Common myeloid progenitor, CD34-positive (primary cell): ENCODE measurements around the gene LYPD8. TPM values are rescaled to one million over a fixed set of nuclear protein-coding genes. Genes with fewer than 3 reads are reported as not detected.
"Not testable (repeated sequence)": the region's sequence is repeated elsewhere in the genome, so short reads cannot be mapped to it uniquely, and the experiment has no call there.

Experiments used
- CTCF ChIA-PET: fragments of 350-600 bp; sonication (Branson Sonifier 250); formaldehyde crosslinking; loops from one replicate; lab custom pipeline; 2021; ENCODE audit warnings: antibody characterized with exemption; lab: Charles Lee
- POLR2A ChIA-PET: fragments of 350-600 bp; sonication (Branson Sonifier 250); formaldehyde crosslinking; loops from one replicate; lab custom pipeline; 2021; ENCODE audit warnings: antibody characterized with exemption; lab: Charles Lee
- DNase-seq, 3 donors: peaks; one replicate each; pipeline versions ENCODE4 v3.0.0 to v3.0.0-alpha.2; 2013
- H3K27ac ChIP-seq, 2 experiments: 1 replicate in 1 of 2; 2 replicates in 1 of 2; pipeline ENCODE4 v1.7.0; 2013; ENCODE audit warnings: inconsistent platforms in 2 of 2, low read length in 2 of 2, mild to moderate bottlenecking in 2 of 2, low read depth in 1 of 2, moderate library complexity in 1 of 2; ENCODE audit not compliant: severe bottlenecking in 2 of 2, insufficient read depth in 1 of 2, poor library complexity in 1 of 2
- H3K27me3 ChIP-seq, 5 experiments: replicated peaks in 2 of 5; 1 replicate in 3 of 5; 2 replicates in 2 of 5; pipeline versions ENCODE4 v1.6.1 to v1.7.0; 2013; ENCODE audit warnings: low read length in 4 of 5, mild to moderate bottlenecking in 2 of 5, moderate library complexity in 2 of 5, inconsistent platforms in 1 of 5; ENCODE audit not compliant: insufficient read depth in 5 of 5, control insufficient read depth in 4 of 5
- H3K36me3 ChIP-seq, 4 experiments: 1 replicate in 2 of 4; 2 replicates in 2 of 4; pipeline versions ENCODE4 v1.6.1 to v1.7.0; 2013; ENCODE audit warnings: low read length in 3 of 4, control low read depth in 1 of 4, mild to moderate bottlenecking in 1 of 4; ENCODE audit not compliant: control insufficient read depth in 4 of 4, insufficient read depth in 4 of 4
- H3K4me1 ChIP-seq, 4 experiments: 1 replicate in 3 of 4; 2 replicates in 1 of 4; pipeline versions ENCODE4 v1.6.1 to v1.7.1; 2013; ENCODE audit warnings: low read length in 3 of 4, mild to moderate bottlenecking in 3 of 4, control low read depth in 1 of 4, inconsistent platforms in 1 of 4, moderate library complexity in 1 of 4; ENCODE audit not compliant: control insufficient read depth in 4 of 4, insufficient read depth in 4 of 4; ENCODE audit errors: control extremely low read depth in 1 of 4
- H3K4me3 ChIP-seq, 7 experiments: 1 replicate in 4 of 7; 2 replicates in 3 of 7; pipeline versions ENCODE4 v1.5.1 to v1.7.0; 2013; ENCODE audit warnings: mild to moderate bottlenecking in 7 of 7, low read length in 6 of 7, moderate library complexity in 6 of 7, inconsistent platforms in 2 of 7, low read depth in 2 of 7, control low read depth in 1 of 7; ENCODE audit not compliant: insufficient read depth in 4 of 7, control insufficient read depth in 1 of 7; ENCODE audit errors: extremely low read depth in 1 of 7
- H3K9me3 ChIP-seq, 5 experiments: 1 replicate in 4 of 5; 2 replicates in 1 of 5; pipeline versions ENCODE4 v1.6.1 to v1.7.1; 2013; ENCODE audit warnings: low read length in 4 of 5, mild to moderate bottlenecking in 2 of 5, inconsistent platforms in 1 of 5, low read depth in 1 of 5, moderate library complexity in 1 of 5; ENCODE audit not compliant: control insufficient read depth in 4 of 5, insufficient read depth in 2 of 5; ENCODE audit errors: control extremely low read depth in 1 of 5
- WGBS: methylation state at CpG from one replicate; pipeline ENCODE4 v1.1.5; 2013; ENCODE audit not compliant: insufficient coverage; 5-methylcytosine and 5-hydroxymethylcytosine counted together
- polyA plus RNA-seq: library from polyadenylated mRNA; unstranded; fragments of 120-200 nt; gene quantifications from one replicate; pipeline ENCODE4 v1.2.1, GENCODE V29; 2013

The LYPD8 gene, protein sequence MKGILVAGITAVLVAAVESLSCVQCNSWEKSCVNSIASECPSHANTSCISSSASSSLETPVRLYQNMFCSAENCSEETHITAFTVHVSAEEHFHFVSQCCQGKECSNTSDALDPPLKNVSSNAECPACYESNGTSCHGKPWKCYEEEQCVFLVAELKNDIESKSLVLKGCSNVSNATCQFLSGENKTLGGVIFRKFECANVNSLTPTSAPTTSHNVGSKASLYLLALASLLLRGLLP
- polyA plus RNA-seq, result 0.30 TPM

DNA sequence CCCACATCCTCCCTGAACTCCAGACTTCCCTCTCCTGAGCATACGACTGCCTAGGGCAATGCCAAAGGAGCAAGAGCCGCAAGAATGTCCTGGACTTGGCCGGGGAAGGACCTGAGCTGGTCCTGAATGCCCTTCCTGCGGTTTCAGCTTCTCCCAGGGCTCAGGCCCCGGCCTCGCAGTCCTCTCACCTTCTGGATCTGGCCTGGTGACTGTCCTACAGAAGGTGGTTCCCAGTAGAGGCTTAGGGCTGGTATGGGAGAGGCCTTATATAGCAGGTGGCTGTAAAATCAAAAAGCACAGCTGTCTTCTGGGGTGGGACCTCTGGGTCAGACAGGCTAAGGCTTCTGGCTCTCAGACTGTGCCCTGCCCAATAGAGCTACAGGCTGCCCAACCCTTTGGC lies at the start of gene LYPD8:
Gene LYPD8, minus strand, starts transcription at position 243 of the 400 bp plus-strand sequence. CDS start 4,678 bp downstream, outside the sequence.
- no peak within 1 kb of the TSS for H3K27ac ChIP-seq
- H3K36me3 ChIP-seq, result no peaks in the 10 kb centered on the region
- WGBS, result 86% methylated on average over 4 of the region's 6 CpGs
- no peaks in the 10 kb centered on the region for H3K9me3 ChIP-seq
- H3K4me1 ChIP-seq, result peaks cover 0 to 8% (median 3%) of the 10 kb centered on the region in 4 experiments
- H3K27me3 ChIP-seq, result peaks cover 0 to 2% (median 0%) of the 10 kb centered on the region in 5 experiments
- ChIA-PET POLR2A (no interaction called here), CTCF (no interaction called here)
- DNase-seq, result no peak
- H3K4me3 ChIP-seq, result no peak within 1 kb of the TSS

DNA sequence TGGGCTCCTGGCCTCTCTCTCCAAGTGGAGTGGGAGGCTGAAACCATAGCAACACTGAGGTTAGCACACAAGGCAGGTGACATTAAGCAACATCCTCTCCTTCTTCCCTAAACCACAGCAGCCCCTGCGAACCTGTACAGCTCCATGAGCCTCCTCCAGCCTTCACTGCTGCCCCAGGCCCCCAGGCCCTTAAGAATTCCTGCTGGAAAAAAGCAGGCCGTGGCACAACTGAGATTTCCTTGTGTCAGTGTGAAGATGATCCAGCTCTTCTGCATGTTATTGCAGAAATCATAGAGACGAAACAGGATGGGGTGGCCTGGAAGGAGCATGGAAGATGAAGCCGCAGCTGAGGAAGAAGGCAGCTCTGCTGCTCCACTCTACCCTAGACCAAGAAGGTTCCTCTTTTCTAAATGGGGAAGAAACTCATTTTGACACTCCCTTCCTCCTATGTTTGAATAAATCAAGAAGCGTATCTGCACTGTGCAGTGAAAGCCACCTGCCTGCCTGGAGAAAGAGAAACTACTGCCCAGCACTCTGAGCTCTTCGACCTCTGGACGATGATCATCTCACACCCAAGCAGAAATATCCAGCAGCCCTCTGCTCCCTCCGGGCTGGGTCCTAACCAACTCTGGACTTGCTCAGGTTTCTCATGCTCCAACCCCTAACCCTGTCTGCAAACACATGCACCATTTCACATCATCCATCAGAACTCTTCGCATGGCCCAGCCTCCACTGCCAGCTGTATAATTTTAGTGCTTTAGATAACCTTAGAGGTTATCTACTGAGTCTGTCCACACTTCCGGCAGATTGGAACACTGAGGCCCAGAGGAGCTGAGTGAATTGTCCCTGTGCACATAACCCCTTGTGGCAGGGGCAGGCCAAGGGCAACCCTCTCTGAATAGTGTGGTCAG lies 49.5 kb upstream of the LYPD8 start:
- ChIA-PET CTCF (interaction anchor here (0.6 to 11.5 kb wide), 13 partner anchors 11 to 869 kb away, joined by 3 to 186 read pairs (median 6); partner anchors contain the start of gene OR14I1), POLR2A (interaction anchor here (1.4 kb wide), 1 partner anchor 21 kb away, joined by 3 read pairs; the partner anchor contains the start of gene SH3BP5L)
- Histone ChIP-seq H3K4me1 (peaks cover 19 to 40% (median 36%) of the 10 kb centered on the region in 4 experiments), H3K4me3 (peak overlapping the region in 5 of 7 experiments; percentile 19 to 64 (median 47)), H3K36me3 (no peaks in the 10 kb centered on the region), H3K27ac (peak overlapping the region in 1 of 2 experiments; percentile 20), H3K9me3 (peaks cover 0 to 5% (median 0%) of the 10 kb centered on the region in 5 experiments), H3K27me3 (no peaks in the 10 kb centered on the region)
- peak; percentile 80 to 96 (median 94) for DNase-seq
- 4% methylated on average over 10 of the region's 10 CpGs for WGBS

DNA sequence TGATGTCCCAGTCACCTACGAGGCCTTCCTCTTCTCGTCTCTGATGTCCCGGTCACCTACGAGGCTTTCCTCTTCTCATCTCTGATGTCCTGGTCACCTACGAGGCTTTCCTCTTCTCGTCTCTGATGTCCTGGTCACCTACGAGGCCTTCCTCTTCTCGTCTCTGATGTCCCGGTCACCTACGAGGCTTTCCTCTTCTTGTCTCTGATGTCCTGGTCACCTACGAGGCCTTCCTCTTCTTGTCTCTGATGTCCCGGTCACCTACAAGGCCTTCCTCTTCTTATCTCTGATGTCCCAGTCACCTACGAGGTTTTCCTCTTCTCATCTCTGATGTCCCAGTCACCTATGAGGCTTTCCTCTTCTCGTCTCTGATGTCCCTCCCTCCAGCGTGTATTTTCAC lies 47.9 kb upstream of the LYPD8 start:
- DNase-seq, H3K9me3 ChIP-seq, H3K27ac ChIP-seq, H3K4me3 ChIP-seq, POLR2A ChIA-PET, H3K36me3 ChIP-seq, H3K27me3 ChIP-seq: not testable (repeated sequence)
- H3K4me1 ChIP-seq, result peaks cover 19 to 40% (median 36%) of the 10 kb centered on the region in 4 experiments
- CTCF ChIA-PET, result interaction anchor here (4.7 to 11.5 kb wide), 3 partner anchors 18 to 182 kb away, joined by 53 to 186 read pairs (median 58); partner anchors contain the start of gene OR14I1
- 95% methylated on average over 15 of the region's 15 CpGs for WGBS

DNA sequence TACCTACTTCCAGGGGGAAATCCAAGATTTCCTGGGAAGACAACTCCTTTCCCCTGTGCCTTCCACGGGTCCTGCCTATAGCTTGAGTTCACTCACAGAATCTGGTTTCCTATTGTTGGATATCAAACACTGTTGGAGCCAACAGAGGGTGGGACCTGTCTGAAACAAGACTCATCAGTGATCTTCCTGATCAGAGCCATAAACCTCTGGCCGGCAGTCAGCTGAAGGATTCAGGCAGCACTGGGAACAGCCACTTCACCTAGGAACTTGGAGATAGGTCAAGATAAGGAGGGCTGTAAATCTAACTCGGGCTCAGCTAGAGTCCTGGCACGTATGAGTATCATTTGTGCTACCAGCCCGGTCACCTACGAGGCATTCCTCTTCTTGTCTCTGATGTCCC lies 46.9 kb upstream of the LYPD8 start:
- H3K27me3 ChIP-seq, result no peaks in the 10 kb centered on the region
- 95% methylated on average over 6 of the region's 6 CpGs for WGBS
- H3K4me3 ChIP-seq, result no peak overlapping the region
- DNase-seq, result no peak
- no peaks in the 10 kb centered on the region for H3K36me3 ChIP-seq
- peaks cover 19 to 39% (median 34%) of the 10 kb centered on the region in 4 experiments for H3K4me1 ChIP-seq
- ChIA-PET POLR2A (no interaction called here), CTCF (no interaction called here)
- H3K27ac ChIP-seq, result no peak overlapping the region
- H3K9me3 ChIP-seq, result peaks cover 0 to 5% (median 0%) of the 10 kb centered on the region in 5 experiments

DNA sequence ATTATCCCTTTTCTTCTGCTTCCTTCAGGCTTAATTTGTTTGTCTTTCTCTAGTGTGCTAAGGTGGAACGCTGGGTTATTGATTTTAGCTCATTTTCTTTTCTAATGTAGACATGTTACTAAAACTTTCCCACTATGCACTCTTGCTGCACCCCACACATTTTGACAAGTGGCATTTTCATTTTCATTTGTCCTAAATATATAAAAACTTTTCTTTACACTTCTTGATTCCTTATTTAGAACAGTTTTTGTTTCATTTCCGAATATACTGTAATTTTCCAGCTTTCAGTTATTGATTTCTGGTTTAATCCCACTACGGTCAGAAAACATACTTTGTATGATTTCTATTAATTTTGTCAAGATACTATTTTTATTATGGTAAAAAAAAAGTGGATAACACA lies 44.9 kb upstream of the LYPD8 start:
- ChIA-PET CTCF (interaction anchor here (1.0 kb wide), 1 partner anchor 20 kb away, joined by 3 read pairs; no protein-coding TSS in a partner anchor), POLR2A (no interaction called here)
- H3K27me3 ChIP-seq, result no peaks in the 10 kb centered on the region
- peaks cover 0 to 8% (median 0%) of the 10 kb centered on the region in 5 experiments for H3K9me3 ChIP-seq
- peaks cover 6 to 20% (median 16%) of the 10 kb centered on the region in 4 experiments for H3K4me1 ChIP-seq
- no peak for DNase-seq
- no peaks in the 10 kb centered on the region for H3K36me3 ChIP-seq
- no peak overlapping the region for H3K27ac ChIP-seq
- no CpG with 5 or more reads among the region's 3 CpGs for WGBS
- no peak overlapping the region for H3K4me3 ChIP-seq

- no peak overlapping the region for H3K4me3 ChIP-seq
- DNase-seq, result peak in 1 of 3 donors; percentile 19
- no peak overlapping the region for H3K27ac ChIP-seq
- no peaks in the 10 kb centered on the region for H3K27me3 ChIP-seq
- peaks cover 0 to 4% (median 2%) of the 10 kb centered on the region in 4 experiments for H3K4me1 ChIP-seq
- peaks cover 0 to 10% (median 0%) of the 10 kb centered on the region in 5 experiments for H3K9me3 ChIP-seq
- POLR2A ChIA-PET, result no interaction called here
- CTCF ChIA-PET, result interaction anchor here (1.5 kb wide), 1 partner anchor 9 kb away, joined by 3 read pairs; no protein-coding TSS in a partner anchor
- no peaks in the 10 kb centered on the region for H3K36me3 ChIP-seq
- WGBS, result no CpG with 5 or more reads among the region's 3 CpGs
Observed at GRCh38 chr1:248798791-248799190, 43.2 kb upstream of the LYPD8 start.
